K562 (cell line): Measurements from ENCODE around the gene NAXE. TPM values are rescaled to one million over a fixed set of nuclear protein-coding genes. Genes with fewer than 3 reads are reported as not detected.

ENCODE experiments used
- BCOR ChIP-seq: fragments of 450-650 bp; IDR thresholded peaks from 2 replicates; pipeline ENCODE4 v1.6.1; 2016
- BRD9 ChIP-seq: fragments of 450-650 bp; IDR thresholded peaks from 2 replicates; pipeline ENCODE4 v1.6.1; 2018; ENCODE audit warnings: low read depth; ENCODE audit not compliant: partially characterized antibody
- CBFA2T2 ChIP-seq: fragments of 450-650 bp; conservative IDR thresholded peaks from 2 replicates; pipeline ENCODE4 v1.6.1; 2017; ENCODE audit warnings: mild to moderate bottlenecking
- CBX1 ChIP-seq: sonication (generic); IDR thresholded peaks from 2 replicates; pipeline ENCODE4 v1.6.1; 2016; ENCODE audit warnings: antibody characterized with exemption, low read depth, mild to moderate bottlenecking
- CHD2 ChIP-seq: IDR thresholded peaks from 2 replicates; pipeline ENCODE4 v1.6.1; 2011; ENCODE audit warnings: low read depth, low read length
- ESRRB ChIP-seq: fragments of 250-450 bp; sonication (Bioruptor Pico); IDR thresholded peaks from 2 replicates; pipeline ENCODE4 v1.5.0; 2020; ENCODE audit warnings: mild to moderate bottlenecking, moderate library complexity, borderline replicate concordance
- JUN ChIP-seq, 2 experiments: sonication (generic) in 1 of 2; formaldehyde crosslinking in 1 of 2; IDR thresholded peaks; 2 replicates each; pipeline versions ENCODE4 v1.6.1 to v1.8.0; 2012 to 2022; ENCODE audit warnings: borderline replicate concordance in 2 of 2, mild to moderate bottlenecking in 2 of 2, improper control_type of control experiment in 1 of 2, low read depth in 1 of 2, low read length in 1 of 2, missing genetic modification reagents in 1 of 2
- KDM1A ChIP-seq, 2 experiments: fragments of 450-650 bp; IDR thresholded peaks; 2 replicates each; pipeline ENCODE4 v1.6.1; 2016; ENCODE audit warnings: mild to moderate bottlenecking in 2 of 2
- KLF13 ChIP-seq: fragments of 450-650 bp; IDR thresholded peaks from 2 replicates; pipeline ENCODE4 v1.6.1; 2016; ENCODE audit warnings: missing genetic modification characterization, low read depth, mild to moderate bottlenecking, missing compliant biosample characterization, moderate library complexity, borderline replicate concordance
- MCM7 ChIP-seq, 2 experiments: fragments of 450-650 bp; IDR thresholded peaks; 2 replicates each; pipeline ENCODE4 v1.6.1; 2016 to 2018
- NFE2 ChIP-seq: IDR thresholded peaks from 2 replicates; pipeline ENCODE4 v1.6.1; 2014; ENCODE audit warnings: antibody characterized with exemption, low read depth
- POLR2H ChIP-seq: IDR thresholded peaks from 2 replicates; pipeline ENCODE4 v1.6.1; 2016; ENCODE audit warnings: missing genetic modification characterization, low read depth, mild to moderate bottlenecking, control low read depth, missing compliant biosample characterization, moderate library complexity
- RFX5 ChIP-seq: IDR thresholded peaks from 2 replicates; pipeline ENCODE4 v1.6.1; 2011; ENCODE audit warnings: low read depth, mild to moderate bottlenecking, improper control_type of control experiment, low read length
- SMARCA5 ChIP-seq: fragments of 450-650 bp; IDR thresholded peaks from 2 replicates; pipeline ENCODE4 v1.6.1; 2016
- SUPT5H ChIP-seq: fragments of 450-650 bp; IDR thresholded peaks from 2 replicates; pipeline ENCODE4 v1.6.1; 2016
- XRCC5 ChIP-seq: fragments of 200-400 bp; formaldehyde crosslinking; IDR thresholded peaks from 2 replicates; pipeline ENCODE4 v1.6.1; 2017; ENCODE audit warnings: low read depth, mild to moderate bottlenecking, low read length
- YY1 ChIP-seq, 3 experiments: IDR thresholded peaks; 2 replicates each; pipeline ENCODE4 v1.6.1; 2011; ENCODE audit warnings: low read length in 2 of 3, mild to moderate bottlenecking in 2 of 3, moderate library complexity in 2 of 3, borderline replicate concordance in 1 of 3, control low read depth in 1 of 3, low read depth in 1 of 3; ENCODE audit not compliant: insufficient read depth in 3 of 3, insufficient replicate concordance in 2 of 3, control insufficient read depth in 1 of 3, insufficient read length in 1 of 3; ENCODE audit errors: extremely low read depth in 1 of 3
- ZKSCAN8 ChIP-seq: fragments of 200-800 bp; sonication (Bioruptor generic); IDR thresholded peaks from 2 replicates; pipeline ENCODE4 v1.6.1; 2016; ENCODE audit warnings: missing genetic modification characterization, missing compliant biosample characterization
- ZNF12 ChIP-seq: sonication (generic); formaldehyde crosslinking; IDR thresholded peaks from 2 replicates; pipeline ENCODE4 v1.4.0; 2020; ENCODE audit warnings: mild to moderate bottlenecking, missing genetic modification reagents
- ZNF124 ChIP-seq: sonication (generic); formaldehyde crosslinking; IDR thresholded peaks from 2 replicates; pipeline ENCODE4 v1.8.1; 2022; ENCODE audit warnings: missing genetic modification reagents
- ZNF143 ChIP-seq: sonication (generic); formaldehyde crosslinking; IDR thresholded peaks from 2 replicates; pipeline ENCODE4 v1.9.0; 2022; ENCODE audit warnings: mild to moderate bottlenecking, missing genetic modification reagents
- ZNF75A ChIP-seq: fragments of 450-650 bp; formaldehyde crosslinking; IDR thresholded peaks from 2 replicates; pipeline ENCODE4 v1.4.0; 2020; ENCODE audit warnings: mild to moderate bottlenecking
- ZNF76 ChIP-seq: fragments of 250-450 bp; sonication (Bioruptor Pico); IDR thresholded peaks from 2 replicates; pipeline ENCODE4 v1.4.0; 2020; ENCODE audit warnings: mild to moderate bottlenecking, moderate library complexity, borderline replicate concordance
- polyA plus RNA-seq, 8 experiments: library from polyadenylated mRNA; depleted of rRNA in 4 of 8; stranded (reverse) in 5 of 8; unstranded in 3 of 8; fragments of >200 nt; fragmentation: Nextera tagmentation in 2 of 8; fragmentation: Illumina TruSeq in 1 of 8; extraction: Ambion mirVana in 2 of 8; extraction: Trizol in 1 of 8; gene quantifications; 2 replicates each; pipeline versions ENCODE4 v1.2.1 to v1.2.3, GENCODE V29; 2011 to 2014; ENCODE audit warnings: inconsistent platforms in 1 of 8, missing spikeins in 1 of 8
- total RNA-seq, 7 experiments: library from RNA; depleted of rRNA in 6 of 7; stranded (reverse); fragments of >200 nt in 6 of 7; fragmentation: Illumina TruSeq in 2 of 7; extraction: Trizol in 2 of 7; gene quantifications; 2 replicates each; pipeline versions ENCODE4 v1.2.1 to v1.2.3, GENCODE V29; 2011 to 2021; ENCODE audit warnings: low replicate concordance in 1 of 7
- TF ChIP-seq, protein P1 (sequence below): fragments of 200-400 bp; formaldehyde crosslinking; IDR thresholded peaks from 2 replicates; pipeline ENCODE4 v1.6.1; 2017; ENCODE audit warnings: mild to moderate bottlenecking, low read depth, low read length, moderate library complexity
- TF ChIP-seq, protein P2 (sequence below): fragments of 200-800 bp; sonication (Bioruptor generic); IDR thresholded peaks from 2 replicates; pipeline ENCODE4 v1.6.1; 2017; ENCODE audit warnings: missing genetic modification characterization, missing compliant biosample characterization
- TF ChIP-seq, protein P3 (sequence below): sonication (generic); formaldehyde crosslinking; IDR thresholded peaks from 2 replicates; pipeline ENCODE4 v1.8.0; 2022; ENCODE audit warnings: mild to moderate bottlenecking, missing genetic modification reagents

NAXE gene
- total and polyA plus RNA-seq, 9 of the 15 experiments (the other 6 are each of a cell fraction or from before 2014, with no cell fraction given) = 27.3 to 137 (median 90.0) TPM

DNA sequence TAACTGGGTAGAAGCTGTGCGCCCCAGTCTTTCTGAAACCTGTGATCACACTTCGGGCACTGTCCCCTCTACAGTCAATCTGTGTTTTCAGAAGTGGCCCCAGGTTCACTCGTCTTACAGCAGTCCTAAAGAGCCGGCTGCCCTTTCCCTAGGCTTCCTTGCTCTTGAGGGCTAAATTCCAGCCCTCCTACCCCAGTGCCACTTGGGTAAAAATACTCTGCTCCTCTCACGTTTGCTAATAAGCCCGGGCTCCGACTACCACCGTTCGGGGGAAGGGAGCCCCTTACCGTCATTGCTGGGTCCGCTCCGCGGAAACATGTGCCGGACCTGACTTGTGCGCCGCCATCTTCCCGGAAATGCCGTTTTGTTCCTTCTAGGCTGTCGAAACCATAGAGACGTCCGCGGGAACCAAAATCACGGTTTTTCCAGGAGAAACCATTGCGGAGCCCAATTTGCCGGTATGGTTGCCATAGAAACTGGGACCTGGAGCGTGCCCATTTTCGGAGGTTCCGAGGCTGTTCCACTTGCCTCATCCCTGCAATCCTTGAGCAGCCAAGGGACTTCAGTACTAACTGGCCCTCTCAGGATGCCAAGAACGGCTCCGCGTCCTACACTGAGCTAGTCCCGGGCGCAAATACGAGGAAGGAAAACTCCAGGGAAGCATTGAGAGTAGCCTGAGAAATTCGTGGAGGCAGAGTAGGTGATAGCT is 9.7 kb downstream of the NAXE start, which contains the start of gene GPATCH4 (continued):
- TF ChIP-seq, protein P1, sequence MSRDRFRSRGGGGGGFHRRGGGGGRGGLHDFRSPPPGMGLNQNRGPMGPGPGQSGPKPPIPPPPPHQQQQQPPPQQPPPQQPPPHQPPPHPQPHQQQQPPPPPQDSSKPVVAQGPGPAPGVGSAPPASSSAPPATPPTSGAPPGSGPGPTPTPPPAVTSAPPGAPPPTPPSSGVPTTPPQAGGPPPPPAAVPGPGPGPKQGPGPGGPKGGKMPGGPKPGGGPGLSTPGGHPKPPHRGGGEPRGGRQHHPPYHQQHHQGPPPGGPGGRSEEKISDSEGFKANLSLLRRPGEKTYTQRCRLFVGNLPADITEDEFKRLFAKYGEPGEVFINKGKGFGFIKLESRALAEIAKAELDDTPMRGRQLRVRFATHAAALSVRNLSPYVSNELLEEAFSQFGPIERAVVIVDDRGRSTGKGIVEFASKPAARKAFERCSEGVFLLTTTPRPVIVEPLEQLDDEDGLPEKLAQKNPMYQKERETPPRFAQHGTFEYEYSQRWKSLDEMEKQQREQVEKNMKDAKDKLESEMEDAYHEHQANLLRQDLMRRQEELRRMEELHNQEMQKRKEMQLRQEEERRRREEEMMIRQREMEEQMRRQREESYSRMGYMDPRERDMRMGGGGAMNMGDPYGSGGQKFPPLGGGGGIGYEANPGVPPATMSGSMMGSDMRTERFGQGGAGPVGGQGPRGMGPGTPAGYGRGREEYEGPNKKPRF = no peak
- TF ChIP-seq BRD9 = no peak
- no peak for TF ChIP-seq CBFA2T2
- no peak for TF ChIP-seq CBX1
- no peak for TF ChIP-seq NFE2
- peak; percentile 72; the same call in 1 of the 2 replicates for TF ChIP-seq JUN (IDR thresholded peaks at IDR 0.05; ENCODE audit: borderline replicate concordance, low read depth, low read length)
- no peak for TF ChIP-seq JUN (CRISPR knock-in tag; IDR thresholded peaks at IDR 0.05; ENCODE audit: borderline replicate concordance)
- no peak for TF ChIP-seq ZNF124
- TF ChIP-seq RFX5 = 0 out of 2 replicates have a peak, but pooled peaks have one; percentile 49
- no peak for TF ChIP-seq ZNF75A (CRISPR knock-in tag)
- TF ChIP-seq SUPT5H = peak; percentile 85
- no peak for TF ChIP-seq KLF13
- TF ChIP-seq, protein P2, sequence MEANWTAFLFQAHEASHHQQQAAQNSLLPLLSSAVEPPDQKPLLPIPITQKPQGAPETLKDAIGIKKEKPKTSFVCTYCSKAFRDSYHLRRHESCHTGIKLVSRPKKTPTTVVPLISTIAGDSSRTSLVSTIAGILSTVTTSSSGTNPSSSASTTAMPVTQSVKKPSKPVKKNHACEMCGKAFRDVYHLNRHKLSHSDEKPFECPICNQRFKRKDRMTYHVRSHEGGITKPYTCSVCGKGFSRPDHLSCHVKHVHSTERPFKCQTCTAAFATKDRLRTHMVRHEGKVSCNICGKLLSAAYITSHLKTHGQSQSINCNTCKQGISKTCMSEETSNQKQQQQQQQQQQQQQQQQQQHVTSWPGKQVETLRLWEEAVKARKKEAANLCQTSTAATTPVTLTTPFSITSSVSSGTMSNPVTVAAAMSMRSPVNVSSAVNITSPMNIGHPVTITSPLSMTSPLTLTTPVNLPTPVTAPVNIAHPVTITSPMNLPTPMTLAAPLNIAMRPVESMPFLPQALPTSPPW (CRISPR knock-in tag) = no peak
- no peak for TF ChIP-seq ESRRB
- TF ChIP-seq MCM7 (IDR thresholded peaks at IDR 0.05) = no peak
- TF ChIP-seq ZKSCAN8 (CRISPR knock-in tag) = no peak
- TF ChIP-seq YY1 (IDR thresholded peaks at IDR 0.05; ENCODE audit: borderline replicate concordance in 1 of 3, control insufficient read depth in 1 of 3, extremely low read depth in 1 of 3, insufficient read depth in 3 of 3, insufficient read length in 1 of 3, insufficient replicate concordance in 2 of 3, low read depth in 1 of 3, low read length in 2 of 3) = peak; percentile 88 to 99 (median 98)
- no peak for TF ChIP-seq SMARCA5
- no peak for TF ChIP-seq XRCC5
- peak; percentile 60 to 77; a peak in 3 of 4 replicates for TF ChIP-seq KDM1A (IDR thresholded peaks at IDR 0.05)
- no peak for TF ChIP-seq ZNF12 (CRISPR knock-in tag)
- TF ChIP-seq, protein P3, sequence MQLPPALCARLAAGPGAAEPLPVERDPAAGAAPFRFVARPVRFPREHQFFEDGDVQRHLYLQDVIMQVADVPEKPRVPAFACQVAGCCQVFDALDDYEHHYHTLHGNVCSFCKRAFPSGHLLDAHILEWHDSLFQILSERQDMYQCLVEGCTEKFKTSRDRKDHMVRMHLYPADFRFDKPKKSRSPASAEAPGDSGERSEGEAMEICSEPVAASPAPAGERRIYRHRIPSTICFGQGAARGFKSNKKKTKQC = no peak
- TF ChIP-seq BCOR = 0 out of 2 replicates have a peak, but pooled peaks have one; percentile 6
- no peak for TF ChIP-seq ZNF76 (CRISPR knock-in tag)
- no peak for TF ChIP-seq ZNF143 (CRISPR knock-in tag)
- peak; percentile 23; the same call in 1 of the 2 replicates for TF ChIP-seq CHD2
- TF ChIP-seq POLR2H = no peak; the same call in 1 of the 2 replicates
